ENCODE measurements around the gene NPEPPS.

DNA sequence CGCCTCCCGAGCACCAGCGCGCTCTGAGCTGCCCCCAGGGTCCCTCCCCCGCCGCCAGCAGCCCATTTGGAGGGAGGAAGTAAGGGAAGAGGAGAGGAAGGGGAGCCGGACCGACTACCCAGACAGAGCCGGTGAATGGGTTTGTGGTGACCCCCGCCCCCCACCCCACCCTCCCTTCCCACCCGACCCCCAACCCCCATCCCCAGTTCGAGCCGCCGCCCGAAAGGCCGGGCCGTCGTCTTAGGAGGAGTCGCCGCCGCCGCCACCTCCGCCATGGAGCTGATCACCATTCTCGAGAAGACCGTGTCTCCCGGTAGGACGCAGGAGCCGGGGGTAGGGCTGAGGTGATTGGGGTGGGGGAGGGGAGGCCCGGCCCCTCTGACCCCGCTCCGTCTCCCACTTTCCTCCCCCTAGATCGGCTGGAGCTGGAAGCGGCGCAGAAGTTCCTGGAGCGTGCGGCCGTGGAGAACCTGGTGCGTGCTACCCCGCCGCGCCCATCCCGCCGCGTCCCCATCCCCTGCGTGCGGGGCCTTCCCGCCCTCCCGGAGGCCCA, 119.1 kb downstream of the NPEPPS start:
- TF ChIP-seq, protein P1, sequence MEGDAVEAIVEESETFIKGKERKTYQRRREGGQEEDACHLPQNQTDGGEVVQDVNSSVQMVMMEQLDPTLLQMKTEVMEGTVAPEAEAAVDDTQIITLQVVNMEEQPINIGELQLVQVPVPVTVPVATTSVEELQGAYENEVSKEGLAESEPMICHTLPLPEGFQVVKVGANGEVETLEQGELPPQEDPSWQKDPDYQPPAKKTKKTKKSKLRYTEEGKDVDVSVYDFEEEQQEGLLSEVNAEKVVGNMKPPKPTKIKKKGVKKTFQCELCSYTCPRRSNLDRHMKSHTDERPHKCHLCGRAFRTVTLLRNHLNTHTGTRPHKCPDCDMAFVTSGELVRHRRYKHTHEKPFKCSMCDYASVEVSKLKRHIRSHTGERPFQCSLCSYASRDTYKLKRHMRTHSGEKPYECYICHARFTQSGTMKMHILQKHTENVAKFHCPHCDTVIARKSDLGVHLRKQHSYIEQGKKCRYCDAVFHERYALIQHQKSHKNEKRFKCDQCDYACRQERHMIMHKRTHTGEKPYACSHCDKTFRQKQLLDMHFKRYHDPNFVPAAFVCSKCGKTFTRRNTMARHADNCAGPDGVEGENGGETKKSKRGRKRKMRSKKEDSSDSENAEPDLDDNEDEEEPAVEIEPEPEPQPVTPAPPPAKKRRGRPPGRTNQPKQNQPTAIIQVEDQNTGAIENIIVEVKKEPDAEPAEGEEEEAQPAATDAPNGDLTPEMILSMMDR (conservative IDR thresholded peaks at IDR 0.05; ENCODE audit: low read depth, low read length), result no peak
- no peak for TF ChIP-seq EZH2 (IDR thresholded peaks at IDR 0.05; ENCODE audit: borderline replicate concordance, low read depth, low read length, poor library complexity, severe bottlenecking)

Data from A673 (cell line).